HG03159 (cell line): Measurements from ENCODE around the gene SUMO3.

Experiments used
- ATAC-seq: cut with Tn5 transposase; IDR thresholded peaks from one replicate; pipeline ENCODE4 v1.9.1; 2021; ENCODE audit warnings: mild to moderate bottlenecking, moderate library complexity; ENCODE audit not compliant: unreplicated experiment

SUMO3 gene

GRCh38 chr21:44817914-44818639 is at the start of gene SUMO3:
Gene SUMO3, minus strand, starts transcription at chr21:44818062. Its CDS starts 94 bp downstream, at chr21:44817968.
- peak; percentile 59 for ATAC-seq

- ATAC-seq: no peak
Measured at GRCh38 chr21:44867464-44867863, 49.6 kb upstream of the SUMO3 start.

GRCh38 chr21:44866780-44867179 is 48.9 kb upstream of the SUMO3 start:
- ATAC-seq: no peak

GRCh38 chr21:44865561-44866280 is 47.9 kb upstream of the SUMO3 start:
- no peak for ATAC-seq

GRCh38 chr21:44862869-44863685 is 45.2 kb upstream of the SUMO3 start:
- no peak for ATAC-seq

- ATAC-seq: no peak
Measured at GRCh38 chr21:44858791-44859190, 40.9 kb upstream of the SUMO3 start.

GRCh38 chr21:44858291-44858690 is 40.4 kb upstream of the SUMO3 start:
- ATAC-seq: no peak

GRCh38 chr21:44857127-44857892 is 39.4 kb upstream of the SUMO3 start:
- ATAC-seq: no peak

- ATAC-seq: no peak
Measured at GRCh38 chr21:44856131-44856530, 38.3 kb upstream of the SUMO3 start.

- ATAC-seq: no peak
Measured at GRCh38 chr21:44855572-44855971, 37.7 kb upstream of the SUMO3 start.

- no peak for ATAC-seq
Measured at GRCh38 chr21:44854664-44855446, 37.0 kb upstream of the SUMO3 start.

- ATAC-seq: no peak
Measured at GRCh38 chr21:44854391-44854663, 36.5 kb upstream of the SUMO3 start.

GRCh38 chr21:44853601-44854390 is 35.9 kb upstream of the SUMO3 start:
- ATAC-seq: no peak

GRCh38 chr21:44850905-44851657 is 33.2 kb upstream of the SUMO3 start:
- no peak for ATAC-seq

- no peak for ATAC-seq
Measured at GRCh38 chr21:44850208-44850800, 32.4 kb upstream of the SUMO3 start.

- no peak for ATAC-seq
Measured at GRCh38 chr21:44849616-44850130, 31.8 kb upstream of the SUMO3 start.

- ATAC-seq: no peak
Measured at GRCh38 chr21:44848821-44849521, 31.1 kb upstream of the SUMO3 start.
